B cell (primary cell): Measurements from ENCODE around the gene RNF11.

Experiments used
- CTCF ChIP-seq: fragments of 200-600 bp; IDR thresholded peaks from one replicate; pipeline ENCODE4 v1.8.0; 2022; ENCODE audit warnings: antibody characterized with exemption, mild to moderate bottlenecking
- EZH2 ChIP-seq: IDR thresholded peaks from 2 replicates; pipeline ENCODE4 v1.6.1; 2012; ENCODE audit warnings: borderline replicate concordance, low read depth, mild to moderate bottlenecking, moderate library complexity, low read length; ENCODE audit not compliant: insufficient read depth, poor library complexity, severe bottlenecking

GRCh38 chr1:51210676-51211075, 25.4 kb upstream of the RNF11 start:
- TF ChIP-seq CTCF: no peak
- no peak for TF ChIP-seq EZH2
